ENCODE results near the gene KLHL25. TPM values are rescaled to one million over a fixed set of nuclear protein-coding genes. Genes with fewer than 3 reads are reported as not detected.
A peak's percentile ranks its signal among the peaks of the same experiment; 100 is the strongest.

Gene KLHL25
- total and polyA plus RNA-seq, 11 donors, result 2.2 to 12.9 (median 4.3) TPM

DNA sequence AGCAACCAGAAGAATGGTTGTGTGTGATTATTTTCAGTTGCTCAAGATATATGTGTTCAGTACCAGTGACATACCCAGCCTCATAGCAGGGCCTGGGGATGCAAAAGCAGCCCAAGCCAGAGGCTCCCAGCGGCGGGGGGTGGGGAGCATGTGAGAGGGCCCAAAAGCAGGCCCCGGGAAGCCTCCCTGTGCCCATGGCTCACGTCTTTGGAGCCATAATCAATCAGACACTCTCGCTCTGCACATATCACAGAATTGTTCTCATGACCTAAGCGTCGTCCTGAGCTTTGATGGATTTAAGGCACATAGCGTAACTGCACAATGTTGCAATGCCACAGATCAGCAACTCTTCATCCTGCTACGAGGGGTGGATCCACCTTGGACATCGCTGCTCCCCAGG is 20.8 kb downstream of the KLHL25 start:
- TF ChIP-seq POLR2A (IDR thresholded peaks at IDR 0.05), result no peak
- TF ChIP-seq, protein P1, sequence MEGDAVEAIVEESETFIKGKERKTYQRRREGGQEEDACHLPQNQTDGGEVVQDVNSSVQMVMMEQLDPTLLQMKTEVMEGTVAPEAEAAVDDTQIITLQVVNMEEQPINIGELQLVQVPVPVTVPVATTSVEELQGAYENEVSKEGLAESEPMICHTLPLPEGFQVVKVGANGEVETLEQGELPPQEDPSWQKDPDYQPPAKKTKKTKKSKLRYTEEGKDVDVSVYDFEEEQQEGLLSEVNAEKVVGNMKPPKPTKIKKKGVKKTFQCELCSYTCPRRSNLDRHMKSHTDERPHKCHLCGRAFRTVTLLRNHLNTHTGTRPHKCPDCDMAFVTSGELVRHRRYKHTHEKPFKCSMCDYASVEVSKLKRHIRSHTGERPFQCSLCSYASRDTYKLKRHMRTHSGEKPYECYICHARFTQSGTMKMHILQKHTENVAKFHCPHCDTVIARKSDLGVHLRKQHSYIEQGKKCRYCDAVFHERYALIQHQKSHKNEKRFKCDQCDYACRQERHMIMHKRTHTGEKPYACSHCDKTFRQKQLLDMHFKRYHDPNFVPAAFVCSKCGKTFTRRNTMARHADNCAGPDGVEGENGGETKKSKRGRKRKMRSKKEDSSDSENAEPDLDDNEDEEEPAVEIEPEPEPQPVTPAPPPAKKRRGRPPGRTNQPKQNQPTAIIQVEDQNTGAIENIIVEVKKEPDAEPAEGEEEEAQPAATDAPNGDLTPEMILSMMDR (IDR thresholded peaks at IDR 0.05), result no peak
- H3K27me3 ChIP-seq, result no peaks in the 10 kb centered on the region
- H3K36me3 ChIP-seq, result no peaks in the 10 kb centered on the region
- H3K9me3 ChIP-seq, result no peaks in the 10 kb centered on the region
- no peak overlapping the region for H3K4me3 ChIP-seq
- H3K27ac ChIP-seq, result no peak overlapping the region
- WGBS, 4 donors, result 91 to 97% (median 96%) methylated on average over 10 of the region's 10 CpGs
- intact Hi-C loops (cut with DNase I), result loop anchor here in 1 of 10 donors (2.0 kb wide), 1 partner anchor 17 kb away; no protein-coding TSS in a partner anchor
- H3K4me1 ChIP-seq, result peaks cover 0 to 52% (median 35%) of the 10 kb centered on the region in 12 donors
- no peak for ATAC-seq
- DNase-seq, result no peak

DNA sequence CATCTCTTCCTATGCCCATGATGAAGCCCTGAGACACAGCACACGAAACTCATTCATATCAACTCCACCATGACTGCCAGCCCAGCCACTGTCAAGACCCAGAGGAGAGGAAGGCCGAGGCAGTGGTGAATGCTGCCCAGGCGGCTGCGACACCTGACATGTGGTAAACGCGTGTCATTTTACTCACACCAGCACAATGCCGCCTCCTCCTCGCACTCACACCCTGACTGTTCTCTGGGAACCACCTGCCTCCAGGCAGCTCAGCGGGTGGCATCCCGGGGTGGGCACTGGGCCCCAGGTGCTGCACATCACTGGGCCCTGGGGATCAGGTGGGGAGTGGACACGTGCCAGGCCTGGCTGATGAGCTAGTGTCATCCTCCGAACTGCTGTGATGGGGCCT is 21.5 kb downstream of the KLHL25 start:
- no peak overlapping the region for H3K4me3 ChIP-seq
- TF ChIP-seq, protein P1 (IDR thresholded peaks at IDR 0.05), result no peak
- no peak for TF ChIP-seq POLR2A (IDR thresholded peaks at IDR 0.05)
- intact Hi-C loops (cut with DNase I), result no loop called here
- peaks cover 0 to 46% (median 32%) of the 10 kb centered on the region in 12 donors for H3K4me1 ChIP-seq
- no peaks in the 10 kb centered on the region for H3K27me3 ChIP-seq
- ATAC-seq (no peak), DNase-seq (no peak)
- H3K9me3 ChIP-seq, result no peaks in the 10 kb centered on the region
- 88 to 95% (median 94%) methylated on average over 12 of the region's 12 CpGs for WGBS, 4 donors
- H3K27ac ChIP-seq, result no peak overlapping the region
- H3K36me3 ChIP-seq, result no peaks in the 10 kb centered on the region

DNA sequence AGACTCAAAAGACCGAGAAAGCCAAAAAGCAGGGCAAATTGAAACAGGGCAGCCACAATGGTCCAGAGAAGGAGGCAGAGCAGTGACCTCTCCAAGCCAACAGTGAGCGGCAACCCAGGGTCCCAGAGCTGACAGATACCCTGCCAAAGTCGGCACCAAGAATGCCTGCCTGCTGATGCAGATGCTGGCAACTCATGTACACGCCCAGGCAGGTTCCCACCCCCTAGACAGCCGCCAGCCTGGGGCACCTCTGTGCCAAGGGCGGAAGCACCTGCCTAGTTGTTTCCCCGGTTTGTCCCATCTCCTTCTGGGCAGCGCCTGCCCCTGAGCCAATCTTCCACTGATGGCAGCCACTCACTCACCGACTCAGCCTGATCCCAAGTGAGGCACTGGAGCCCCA is 22.1 kb downstream of the KLHL25 start:
- peak in 3 of 5 donors; percentile 66 to 75 (median 72) for DNase-seq
- WGBS, 4 donors, result 61 to 76% (median 65%) methylated on average over 7 to 9 of the region's 9 CpGs
- Histone ChIP-seq H3K27ac (peak overlapping the region in 8 of 12 donors; percentile 6 to 73 (median 48)), H3K4me1 (peaks cover 0 to 43% (median 28%) of the 10 kb centered on the region in 12 donors), H3K4me3 (no peak overlapping the region), H3K27me3 (no peaks in the 10 kb centered on the region), H3K9me3 (no peaks in the 10 kb centered on the region), H3K36me3 (no peaks in the 10 kb centered on the region)
- intact Hi-C loops (cut with DNase I), result no loop called here
- peak; percentile 64 to 91 (median 78) for ATAC-seq
- TF ChIP-seq, protein P1 (IDR thresholded peaks at IDR 0.05), result no peak
- no peak for TF ChIP-seq POLR2A (IDR thresholded peaks at IDR 0.05)

DNA sequence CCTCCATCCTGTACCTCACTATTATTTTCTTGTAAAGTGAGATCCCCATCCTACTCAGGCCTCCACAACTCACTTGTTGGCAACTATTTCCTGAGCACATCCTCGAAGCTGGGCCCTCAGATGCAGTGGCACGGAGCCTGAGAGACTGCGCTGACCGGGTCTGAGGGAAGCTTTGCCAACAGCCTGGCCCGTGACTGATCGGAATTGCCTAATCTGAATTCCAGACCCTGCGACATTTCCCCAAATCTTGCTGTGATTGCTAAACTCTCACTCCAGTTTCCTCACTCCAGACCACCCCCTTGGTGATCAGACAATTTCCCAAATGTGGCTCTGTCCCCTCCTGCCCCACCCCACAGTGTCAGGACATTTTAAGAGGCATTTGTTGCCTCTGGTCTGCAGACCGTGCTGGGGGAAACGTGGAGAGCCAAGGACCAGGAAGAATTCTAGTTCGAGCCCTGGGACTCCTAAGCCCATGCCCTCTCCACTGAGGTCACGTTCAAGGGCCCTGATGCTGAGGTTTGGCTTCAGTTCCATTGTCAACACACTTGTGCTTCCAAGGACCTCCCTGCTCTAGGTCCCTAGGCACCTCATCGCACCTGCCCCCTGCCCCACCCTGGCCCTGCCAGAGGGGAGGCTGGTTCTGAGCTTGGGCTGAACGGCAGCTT is 22.8 kb downstream of the KLHL25 start:
- no peaks in the 10 kb centered on the region for H3K36me3 ChIP-seq
- H3K4me3 ChIP-seq, result no peak overlapping the region
- intact Hi-C loops (cut with DNase I), result no loop called here
- no peaks in the 10 kb centered on the region for H3K9me3 ChIP-seq
- no peak for TF ChIP-seq POLR2A (IDR thresholded peaks at IDR 0.05)
- TF ChIP-seq, protein P1 (IDR thresholded peaks at IDR 0.05), result no peak
- peak overlapping the region in 9 of 12 donors; percentile 27 to 73 (median 49) for H3K27ac ChIP-seq
- peaks cover 0 to 35% (median 21%) of the 10 kb centered on the region in 12 donors for H3K4me1 ChIP-seq
- H3K27me3 ChIP-seq, result no peaks in the 10 kb centered on the region
- WGBS, 4 donors, result 38 to 50% (median 45%) methylated on average over 12 to 13 of the region's 13 CpGs
- DNase-seq, result peak in 1 of 5 donors; percentile 67
- ATAC-seq, result peak; percentile 4 to 52 (median 26)
